PC-3 (cell line): ENCODE measurements around the gene TMEM121B. TPM values are rescaled to one million over a fixed set of nuclear protein-coding genes. Genes with fewer than 3 reads are reported as not detected.

Experiments used
- total RNA-seq: library from RNA; depleted of rRNA; stranded (reverse); fragments of >200 nt; gene quantifications from 2 replicates; pipeline ENCODE4 v1.2.3, GENCODE V29; 2014; rRNA removed

TMEM121B gene
- total RNA-seq, 1 experiment from 2014 or later = 0.11 TPM

Other genes with a start within 250 kb of the TMEM121B start
- gene GAB4, start 113.1 kb downstream of the TMEM121B start, total RNA-seq = not detected in 2 replicates
- 5.9 and 8.9 TPM in 2 replicates for gene IL17RA, start 36.4 kb downstream of the TMEM121B start, total RNA-seq
- 57.3 and 62.9 TPM in 2 replicates for gene HDHD5, start 37.9 kb upstream of the TMEM121B start, total RNA-seq
- gene ADA2, start 98.1 kb upstream of the TMEM121B start, total RNA-seq = not detected in 2 replicates
- gene CECR2, start 248.1 kb upstream of the TMEM121B start, total RNA-seq = not detected in 2 replicates